Measurements from ENCODE around the gene ADAM20.
"Not testable (repeated sequence)": the region's sequence is repeated elsewhere in the genome, so short reads cannot be mapped to it uniquely, and the experiment has no call there.

ADAM20 gene

GRCh38 chr14:70514168-70515069 is 20.4 kb downstream of the ADAM20 start:
- Histone ChIP-seq H3K27ac (ENCODE audit: poor library complexity, severe bottlenecking) (no peak overlapping the region), H3K9me3 (ENCODE audit: severe bottlenecking) (no peaks in the 10 kb centered on the region), H3K36me3 (ENCODE audit: low read depth) (no peaks in the 10 kb centered on the region), H3K4me3 (ENCODE audit: severe bottlenecking) (no peak overlapping the region), H3K27me3 (ENCODE audit: insufficient read depth, poor library complexity, severe bottlenecking) (no peaks in the 10 kb centered on the region), H3K4me1 (ENCODE audit: insufficient read depth, poor library complexity, severe bottlenecking) (no peaks in the 10 kb centered on the region)
- TF ChIP-seq CTCF (IDR thresholded peaks at IDR 0.05; ENCODE audit: poor library complexity, severe bottlenecking), result no peak
- ATAC-seq (ENCODE audit: low read depth) (no peak), DNase-seq (ENCODE audit: low spot score) (no peak)

- no peaks in the 10 kb centered on the region for H3K36me3 ChIP-seq (ENCODE audit: low read depth)
- ATAC-seq (ENCODE audit: low read depth) (no peak), DNase-seq (ENCODE audit: low spot score) (no peak)
- H3K27me3 ChIP-seq (ENCODE audit: insufficient read depth, poor library complexity, severe bottlenecking), result no peaks in the 10 kb centered on the region
- H3K9me3 ChIP-seq (ENCODE audit: severe bottlenecking), result no peaks in the 10 kb centered on the region
- H3K4me1 ChIP-seq (ENCODE audit: insufficient read depth, poor library complexity, severe bottlenecking), result no peaks in the 10 kb centered on the region
- TF ChIP-seq CTCF (IDR thresholded peaks at IDR 0.05; ENCODE audit: poor library complexity, severe bottlenecking), result no peak
- no peak overlapping the region for H3K4me3 ChIP-seq (ENCODE audit: severe bottlenecking)
- no peak overlapping the region for H3K27ac ChIP-seq (ENCODE audit: poor library complexity, severe bottlenecking)
Measured at GRCh38 chr14:70498191-70498590, 36.6 kb downstream of the ADAM20 start.

- DNase-seq (ENCODE audit: low spot score), result no peak
- Histone ChIP-seq H3K4me1 (ENCODE audit: insufficient read depth, poor library complexity, severe bottlenecking) (no peaks in the 10 kb centered on the region), H3K9me3 (ENCODE audit: severe bottlenecking) (peaks cover 6% of the 10 kb centered on the region)
Measured at GRCh38 chr14:70489579-70490200, 45.1 kb downstream of the ADAM20 start.

GRCh38 chr14:70477356-70478105 is 57.3 kb downstream of the ADAM20 start:
- H3K27me3 ChIP-seq (ENCODE audit: insufficient read depth, poor library complexity, severe bottlenecking); H3K9me3 ChIP-seq (ENCODE audit: severe bottlenecking); H3K27ac ChIP-seq (ENCODE audit: poor library complexity, severe bottlenecking); DNase-seq (ENCODE audit: low spot score); ATAC-seq (ENCODE audit: low read depth); H3K4me1 ChIP-seq (ENCODE audit: insufficient read depth, poor library complexity, severe bottlenecking); H3K4me3 ChIP-seq (ENCODE audit: severe bottlenecking); H3K36me3 ChIP-seq (ENCODE audit: low read depth): not testable (repeated sequence)

More at GRCh38 chr14:70489579-70490200, 45.1 kb downstream of the ADAM20 start:
- H3K4me3 ChIP-seq (ENCODE audit: severe bottlenecking), result no peak overlapping the region
- TF ChIP-seq CTCF (IDR thresholded peaks at IDR 0.05; ENCODE audit: poor library complexity, severe bottlenecking), result no peak
- no peaks in the 10 kb centered on the region for H3K36me3 ChIP-seq (ENCODE audit: low read depth)
- no peaks in the 10 kb centered on the region for H3K27me3 ChIP-seq (ENCODE audit: insufficient read depth, poor library complexity, severe bottlenecking)
- H3K27ac ChIP-seq (ENCODE audit: poor library complexity, severe bottlenecking), result no peak overlapping the region
- ATAC-seq (ENCODE audit: low read depth), result no peak

- not testable (repeated sequence) for H3K4me1 ChIP-seq (ENCODE audit: insufficient read depth, poor library complexity, severe bottlenecking); H3K4me3 ChIP-seq (ENCODE audit: severe bottlenecking); ATAC-seq (ENCODE audit: low read depth); H3K27ac ChIP-seq (ENCODE audit: poor library complexity, severe bottlenecking); H3K36me3 ChIP-seq (ENCODE audit: low read depth); H3K27me3 ChIP-seq (ENCODE audit: insufficient read depth, poor library complexity, severe bottlenecking); DNase-seq (ENCODE audit: low spot score); H3K9me3 ChIP-seq (ENCODE audit: severe bottlenecking)
Measured at GRCh38 chr14:70475459-70475858, 59.3 kb downstream of the ADAM20 start.

Measured in RWPE2 (cell line).